Inflammatory macrophage (primary cell): ENCODE results near the gene FMN2.
"Not testable (repeated sequence)": the region's sequence is repeated elsewhere in the genome, so short reads cannot be mapped to it uniquely, and the experiment has no call there.

Experiments used
- DNase-seq, 2 donors: peaks; one replicate each; pipeline ENCODE4 v3.0.0-alpha.2; 2020 to 2022

The FMN2 gene

GRCh38 chr1:240145120-240145519 is 53.4 kb downstream of the FMN2 start:
- no peak for DNase-seq

- no peak for DNase-seq
Measured at GRCh38 chr1:240148333-240148732, 56.6 kb downstream of the FMN2 start.

GRCh38 chr1:240149484-240150094 is 57.9 kb downstream of the FMN2 start:
- peak; percentile 13 to 24 for DNase-seq

GRCh38 chr1:240151136-240151735 is 59.6 kb downstream of the FMN2 start:
- no peak for DNase-seq

GRCh38 chr1:240152611-240153297 is 61.1 kb downstream of the FMN2 start:
- DNase-seq: no peak

GRCh38 chr1:240155605-240156004 is 63.9 kb downstream of the FMN2 start:
- no peak for DNase-seq

GRCh38 chr1:240164742-240165141 is 73.1 kb downstream of the FMN2 start:
- no peak for DNase-seq

- DNase-seq: no peak
Measured at GRCh38 chr1:240169188-240169587, 77.5 kb downstream of the FMN2 start.

- no peak for DNase-seq
Measured at GRCh38 chr1:240170266-240170665, 78.6 kb downstream of the FMN2 start.

- no peak for DNase-seq
Measured at GRCh38 chr1:240170806-240171205, 79.1 kb downstream of the FMN2 start.

GRCh38 chr1:240171907-240172306 is 80.2 kb downstream of the FMN2 start:
- no peak for DNase-seq

GRCh38 chr1:240173836-240174235 is 82.2 kb downstream of the FMN2 start:
- no peak for DNase-seq

GRCh38 chr1:240174734-240175133 is 83.1 kb downstream of the FMN2 start:
- DNase-seq: peak in 1 of 2 donors; percentile 2

- DNase-seq: no peak
Measured at GRCh38 chr1:240178366-240178765, 86.7 kb downstream of the FMN2 start.

- DNase-seq: not testable (repeated sequence)
Measured at GRCh38 chr1:240184682-240185081, 93.0 kb downstream of the FMN2 start.

GRCh38 chr1:240188139-240188538 is 96.5 kb downstream of the FMN2 start:
- DNase-seq: no peak

- peak; percentile 42 to 43 for DNase-seq
Measured at GRCh38 chr1:240189386-240189989, 97.8 kb downstream of the FMN2 start.

GRCh38 chr1:240190881-240191401 is 99.3 kb downstream of the FMN2 start:
- DNase-seq: no peak

- no peak for DNase-seq
Measured at GRCh38 chr1:240192851-240193250, 101.2 kb downstream of the FMN2 start.

GRCh38 chr1:240193679-240194078 is 102.0 kb downstream of the FMN2 start:
- no peak for DNase-seq

- DNase-seq: no peak
Measured at GRCh38 chr1:240194120-240194519, 102.4 kb downstream of the FMN2 start.

GRCh38 chr1:240198376-240198775 is 106.7 kb downstream of the FMN2 start:
- DNase-seq: no peak
